Stimulated activated CD4-positive, alpha-beta T cell treated with anti-CD3 and anti-CD28 coated beads, Interleukin-2, amount 100 ng/mL, for 48 hours (primary cell): ENCODE data around the gene SCN4B.

Experiments used
- DNase-seq, 2 donors: peaks; one replicate each; pipeline ENCODE4 v3.0.0-alpha.2; 2020

The SCN4B gene

DNA sequence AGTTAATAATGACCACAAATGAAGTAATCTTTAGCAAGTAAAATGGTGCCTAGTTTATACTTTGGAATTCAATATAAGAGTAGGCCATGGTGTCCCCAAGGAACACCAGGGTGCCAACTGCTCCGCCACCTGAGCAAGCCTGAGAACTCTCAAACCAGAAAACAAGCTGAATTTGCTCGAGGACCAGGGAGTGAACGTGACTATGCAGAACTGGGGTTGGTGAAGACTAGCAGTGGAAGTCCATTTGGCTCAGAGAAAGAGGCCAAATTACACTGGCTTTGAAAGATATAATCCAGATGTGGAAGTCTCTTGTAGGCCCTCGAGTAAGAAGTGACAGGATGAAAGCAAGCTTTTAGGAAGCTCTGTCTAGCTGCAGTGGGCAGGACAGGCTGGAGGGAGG, 57.1 kb downstream of the SCN4B start:
- DNase-seq, result no peak

DNA sequence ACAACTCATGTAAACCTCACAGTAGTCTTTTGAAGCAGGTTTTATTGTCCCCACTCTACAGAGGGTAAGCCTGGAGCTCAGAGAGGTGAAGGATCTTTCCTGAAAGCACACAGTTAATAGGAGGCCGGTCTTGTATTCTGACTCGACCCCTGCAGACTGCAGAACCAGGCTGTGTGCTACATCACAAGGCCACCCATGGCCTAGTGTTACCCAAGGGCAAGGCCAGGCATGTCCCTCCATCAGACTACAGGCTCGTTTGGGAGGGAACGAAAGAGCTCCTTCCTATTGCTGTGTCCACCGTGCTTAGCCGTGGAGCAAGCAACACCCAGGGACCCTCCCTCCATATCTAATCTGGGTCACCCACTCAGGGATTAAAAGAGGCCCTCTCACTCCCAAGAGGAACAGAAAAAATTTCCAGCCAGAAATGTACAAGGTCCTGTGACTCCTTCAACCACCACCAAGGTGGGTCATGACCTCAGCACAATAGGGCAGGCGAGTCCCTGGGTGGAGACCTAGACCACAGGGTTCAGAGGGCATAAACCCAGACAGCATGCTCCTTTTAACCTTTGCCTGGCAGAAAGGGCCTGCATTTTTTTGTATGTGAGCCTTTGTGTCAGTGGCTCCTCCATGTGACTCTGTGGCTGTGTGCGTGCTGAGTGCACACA, 59.6 kb downstream of the SCN4B start:
- DNase-seq, result no peak

DNA sequence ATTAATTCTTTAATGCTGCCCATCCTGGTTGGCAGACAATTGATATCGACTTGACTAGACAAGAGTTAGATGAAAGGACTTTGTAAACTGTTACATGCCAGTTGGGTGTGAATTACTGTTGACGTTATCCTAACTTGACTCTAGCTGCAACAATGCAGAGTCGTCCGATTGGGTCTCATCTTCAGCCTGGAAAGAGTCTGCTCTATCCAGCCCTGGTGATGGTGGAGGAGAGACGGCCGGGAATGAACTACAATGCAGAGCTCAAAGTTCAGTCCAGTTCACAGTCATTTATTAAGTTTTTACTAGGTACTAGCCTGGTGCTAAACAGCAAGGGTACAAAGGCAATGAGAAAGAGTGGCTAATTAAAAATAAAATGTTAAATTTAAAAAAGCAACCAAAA, 60.9 kb downstream of the SCN4B start:
- DNase-seq, result no peak

DNA sequence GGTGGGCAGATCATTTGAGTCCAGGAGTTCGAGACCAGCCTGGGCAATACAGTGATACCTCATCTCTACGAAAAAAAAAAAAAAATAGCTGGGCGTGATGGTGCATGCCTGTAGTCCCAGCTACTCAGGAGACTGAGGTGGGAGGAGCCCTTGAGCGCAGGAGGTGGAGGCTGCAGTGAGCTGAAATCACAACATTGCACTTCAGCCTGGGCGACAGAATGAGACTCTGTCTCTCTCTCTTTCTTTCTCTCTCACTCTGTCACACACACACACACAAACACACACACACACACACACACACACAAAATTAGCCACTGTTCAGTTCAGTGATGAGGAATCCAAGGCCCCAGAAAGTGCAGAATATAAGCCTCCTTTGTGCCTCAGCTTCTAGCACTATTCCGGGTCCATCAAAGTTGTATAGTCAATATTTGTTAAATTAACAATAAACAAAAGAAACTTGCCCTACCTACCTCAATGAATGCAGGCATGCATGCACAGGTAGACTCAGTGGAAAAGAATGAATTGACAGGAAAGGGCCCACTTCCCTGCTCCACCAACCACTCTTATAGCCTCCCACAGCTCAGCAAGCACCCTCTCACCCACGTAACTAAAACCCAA, 62.0 kb downstream of the SCN4B start:
- no peak for DNase-seq

DNA sequence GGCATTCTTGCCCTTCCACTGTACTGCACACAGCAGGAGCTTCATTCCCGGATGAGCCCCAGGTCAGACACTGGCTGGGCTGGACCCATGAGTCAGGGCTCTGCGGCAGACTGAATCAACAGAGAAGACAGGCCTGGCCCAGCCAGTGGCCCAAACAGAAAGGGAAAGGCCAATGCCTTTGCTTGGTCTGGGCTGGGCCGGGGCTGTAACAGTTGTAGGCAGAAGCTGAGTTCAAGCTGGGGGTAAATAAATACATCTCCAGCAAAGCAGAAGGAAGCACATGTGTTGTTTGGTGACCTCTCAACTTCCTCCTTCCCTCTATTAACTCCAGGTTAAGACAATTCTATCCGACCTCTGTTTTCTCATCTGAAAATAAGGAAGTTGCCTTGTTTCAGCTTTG, 64.1 kb downstream of the SCN4B start:
- DNase-seq, result no peak

DNA sequence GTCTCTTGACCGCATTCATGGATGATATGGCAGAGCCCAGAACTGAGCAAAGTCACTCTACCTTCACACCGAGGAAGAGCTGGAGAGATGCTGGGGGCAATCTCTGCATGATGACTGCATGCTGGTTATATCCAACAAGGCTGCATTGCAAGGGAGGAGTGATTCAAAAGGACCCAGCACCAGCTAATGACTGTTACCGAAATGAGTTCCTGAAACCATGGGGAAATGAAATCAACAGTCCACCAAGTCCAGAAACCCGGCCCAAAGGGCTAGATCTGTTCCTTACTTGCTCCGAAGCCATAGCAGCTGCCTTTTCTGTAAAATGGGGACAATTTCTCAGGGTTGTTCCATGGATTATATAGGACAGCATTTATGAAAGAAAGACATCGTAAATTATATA, 64.7 kb downstream of the SCN4B start:
- no peak for DNase-seq

DNA sequence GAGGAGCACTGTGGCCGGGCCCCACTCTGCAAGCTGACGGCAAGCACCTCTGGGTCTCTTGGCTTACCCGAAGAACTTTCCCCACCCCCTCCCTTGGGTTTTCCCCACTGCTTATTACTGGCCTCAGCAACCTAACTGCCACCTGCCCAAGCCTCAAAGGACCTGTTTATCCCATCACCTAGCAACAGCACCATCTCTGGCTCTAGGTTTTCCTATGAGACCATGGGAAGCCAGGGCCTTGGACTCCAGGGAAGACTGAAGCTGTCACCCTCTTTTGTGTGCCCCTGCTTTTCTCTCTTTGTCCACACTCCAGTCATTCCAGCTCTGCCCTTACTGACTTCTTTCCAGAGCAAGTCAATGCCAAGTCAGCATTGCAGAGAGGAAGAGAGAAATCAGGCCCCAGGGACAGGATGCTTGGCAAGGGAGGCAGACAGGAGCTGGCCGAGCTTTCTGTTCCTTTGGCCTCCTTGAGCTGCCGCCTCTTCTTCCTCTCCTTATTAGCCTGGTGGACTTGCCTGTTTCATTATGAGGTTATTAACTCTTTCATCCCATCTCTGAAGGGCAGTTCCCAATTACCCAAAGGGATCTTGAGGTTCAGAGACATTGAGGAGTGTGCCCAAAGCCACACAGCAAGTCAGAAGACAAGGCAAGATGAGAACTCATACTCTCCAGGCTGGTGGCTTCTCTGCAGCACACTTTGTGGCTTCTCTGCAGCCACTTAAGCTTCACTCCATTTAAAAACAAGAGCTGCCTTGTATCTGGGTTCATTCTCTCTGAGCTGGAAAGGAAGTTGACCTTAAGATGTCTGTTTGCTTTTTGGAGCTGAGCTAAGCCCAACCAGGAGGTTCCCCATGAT, 65.5 kb downstream of the SCN4B start, which contains the start of gene SMIM35:
TSS of gene SMIM35 (minus strand) at position 51 of the 856 bp plus-strand sequence. CDS start 206 bp downstream, outside the sequence.
- DNase-seq, result no peak

DNA sequence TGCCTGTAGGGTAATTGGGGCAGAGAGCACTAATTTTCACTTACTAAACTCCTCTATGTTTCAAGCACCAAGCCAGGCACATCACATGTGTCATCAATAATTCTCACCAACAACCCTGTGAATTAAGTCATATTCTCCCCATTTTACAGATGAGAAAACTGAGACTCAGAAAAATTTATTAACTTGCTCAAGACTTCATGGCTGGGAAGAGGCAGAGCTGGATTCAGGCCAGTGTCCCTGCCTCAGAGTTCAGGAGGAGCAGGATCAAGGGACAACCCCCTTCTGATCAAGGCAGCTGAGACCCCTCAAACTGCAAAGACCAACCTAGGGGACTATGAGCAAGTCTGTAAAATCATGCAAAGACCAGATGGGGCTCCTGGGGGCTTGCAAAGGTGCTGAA, 68.0 kb downstream of the SCN4B start:
- DNase-seq, result no peak

DNA sequence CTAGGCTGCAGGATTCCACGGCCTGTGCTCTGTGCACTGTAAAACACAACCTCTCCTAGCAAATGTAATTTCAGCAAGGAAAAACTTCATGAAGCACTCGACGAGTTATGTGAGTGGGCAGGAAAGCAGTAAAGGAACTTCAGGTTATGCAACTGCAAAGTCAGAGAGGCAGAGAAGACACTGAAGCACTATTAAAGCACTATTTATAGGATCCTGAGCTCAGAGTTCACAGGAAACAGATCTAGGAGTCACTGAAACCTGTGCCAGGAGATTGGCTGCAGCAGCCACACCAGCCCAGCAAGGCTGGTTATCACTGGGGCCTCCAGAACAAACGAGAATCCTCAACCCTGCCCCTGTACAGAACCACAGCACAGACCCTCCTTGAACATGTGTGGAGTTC, 68.4 kb downstream of the SCN4B start:
- DNase-seq, result no peak
